Measurements from ENCODE around the gene AP1S1.
"Not testable (repeated sequence)": the region's sequence is repeated elsewhere in the genome, so short reads cannot be mapped to it uniquely, and the experiment has no call there.

AP1S1 gene

GRCh38 chr7:101171442-101171837 lies 17.2 kb downstream of the AP1S1 start:
- DNase-seq (ENCODE audit: low read depth), result no peak

GRCh38 chr7:101172005-101172853 lies 18.0 kb downstream of the AP1S1 start:
- DNase-seq (ENCODE audit: low read depth), result no peak

GRCh38 chr7:101172854-101173751 lies 18.8 kb downstream of the AP1S1 start:
- DNase-seq (ENCODE audit: low read depth), result no peak

- DNase-seq (ENCODE audit: low read depth), result peak; percentile 64
Measured at GRCh38 chr7:101173752-101174244, 19.5 kb downstream of the AP1S1 start.

GRCh38 chr7:101174322-101174854 lies 20.1 kb downstream of the AP1S1 start:
- no peak for DNase-seq (ENCODE audit: low read depth)

- no peak for DNase-seq (ENCODE audit: low read depth)
Measured at GRCh38 chr7:101175664-101176063, 21.4 kb downstream of the AP1S1 start.

- no peak for DNase-seq (ENCODE audit: low read depth)
Measured at GRCh38 chr7:101177644-101178043, 23.4 kb downstream of the AP1S1 start.

- DNase-seq (ENCODE audit: low read depth), result no peak
Measured at GRCh38 chr7:101179117-101179516, 24.8 kb downstream of the AP1S1 start.

- DNase-seq (ENCODE audit: low read depth), result no peak
Measured at GRCh38 chr7:101179713-101180112, 25.4 kb downstream of the AP1S1 start.

- no peak for DNase-seq (ENCODE audit: low read depth)
Measured at GRCh38 chr7:101180130-101180755, 26.0 kb downstream of the AP1S1 start, which contains the start of gene NAT16. NAT16 (minus strand) TSS chr7:101180293; CDS start chr7:101174807, 5,486 bp downstream.

- DNase-seq (ENCODE audit: low read depth), result no peak
Measured at GRCh38 chr7:101185258-101185839, 31.1 kb downstream of the AP1S1 start.

- DNase-seq (ENCODE audit: low read depth), result no peak
Measured at GRCh38 chr7:101186194-101186593, 31.9 kb downstream of the AP1S1 start.

- DNase-seq (ENCODE audit: low read depth), result no peak
Measured at GRCh38 chr7:101186844-101187428, 32.7 kb downstream of the AP1S1 start.

GRCh38 chr7:101189109-101189508 lies 34.8 kb downstream of the AP1S1 start:
- DNase-seq (ENCODE audit: low read depth), result no peak

- DNase-seq (ENCODE audit: low read depth), result no peak
Measured at GRCh38 chr7:101195884-101196283, 41.6 kb downstream of the AP1S1 start.

- no peak for DNase-seq (ENCODE audit: low read depth)
Measured at GRCh38 chr7:101197991-101198390, 43.7 kb downstream of the AP1S1 start.

- DNase-seq (ENCODE audit: low read depth), result no peak
Measured at GRCh38 chr7:101198476-101198875, 44.2 kb downstream of the AP1S1 start.

GRCh38 chr7:101199522-101199921 lies 45.2 kb downstream of the AP1S1 start:
- not testable (repeated sequence) for DNase-seq (ENCODE audit: low read depth)

- DNase-seq (ENCODE audit: low read depth), result no peak
Measured at GRCh38 chr7:101200504-101200861, 46.2 kb downstream of the AP1S1 start.

GRCh38 chr7:101200862-101201599 lies 46.8 kb downstream of the AP1S1 start, which contains the start of gene MOGAT3:
MOGAT3 (minus strand) TSS chr7:101201036; CDS start chr7:101200854, 182 bp downstream.
- no peak for DNase-seq (ENCODE audit: low read depth)

Measured in activated T-cell treated with anti-CD3 and anti-CD28 coated beads for 24 hours (primary cell).